Ammon's horn (tissue), 1 donor: ENCODE results near the gene ZCCHC17.
"Not testable (repeated sequence)": the region's sequence is repeated elsewhere in the genome, so short reads cannot be mapped to it uniquely, and the experiment has no call there.

Experiments
- DNase-seq: peaks from one replicate; pipeline ENCODE4 v3.0.0-alpha.2; 2016; ENCODE audit warnings: low spot score

Gene ZCCHC17

GRCh38 chr1:31296486-31297276 is at the start of gene ZCCHC17, which contains the start of gene SNRNP40:
Gene ZCCHC17, plus strand, starts transcription at chr1:31297032. Its CDS starts 13,067 bp downstream, at chr1:31310099.
Gene SNRNP40, minus strand, starts transcription at chr1:31296788. Its CDS starts 37 bp downstream, at chr1:31296751.
- peak; percentile 99 for DNase-seq

DNA sequence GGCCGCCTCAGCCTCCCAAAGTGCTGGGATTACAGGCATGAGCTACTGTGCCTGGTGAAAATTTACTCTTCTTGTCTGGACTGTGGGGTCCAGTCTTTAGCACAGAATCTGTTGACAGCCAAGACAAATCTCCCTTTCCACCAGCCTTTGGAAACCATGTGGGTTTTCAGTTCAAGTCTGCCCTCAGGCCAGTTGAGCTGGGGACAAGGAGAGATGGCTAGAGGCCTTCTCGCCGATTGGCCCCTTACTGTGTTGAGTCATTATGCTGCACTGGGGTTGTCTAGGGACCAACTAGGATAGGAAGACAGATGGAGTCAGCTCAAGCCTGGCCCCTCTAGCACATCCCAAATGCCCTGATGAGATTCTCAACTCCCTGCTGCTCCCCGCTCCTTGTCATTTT is 48.6 kb upstream of the ZCCHC17 start:
- no peak for DNase-seq

GRCh38 chr1:31249854-31250253 is 47.0 kb upstream of the ZCCHC17 start:
- DNase-seq = peak; percentile 40

GRCh38 chr1:31257213-31257612 is 39.6 kb upstream of the ZCCHC17 start:
- no peak for DNase-seq

GRCh38 chr1:31258581-31258980 is 38.3 kb upstream of the ZCCHC17 start:
- DNase-seq = no peak

DNA sequence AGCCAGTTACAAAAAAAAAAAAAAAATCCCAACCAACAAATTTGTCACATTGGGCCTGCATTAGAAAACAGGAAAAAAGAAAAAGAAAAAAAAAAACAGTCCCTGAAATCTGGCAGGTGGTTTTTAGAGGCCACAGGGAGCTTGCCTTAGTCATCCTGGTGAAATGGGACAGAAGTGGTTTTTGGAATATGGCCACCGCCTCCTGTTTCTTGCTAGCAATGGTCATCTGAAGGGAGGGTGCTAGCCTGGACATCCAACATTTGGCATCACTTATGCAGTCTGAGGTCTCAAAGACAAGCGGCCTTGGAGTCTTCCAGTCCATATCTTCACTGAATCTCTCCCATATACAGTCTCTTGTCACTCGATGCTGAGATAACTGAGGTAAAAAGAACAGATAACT is 37.1 kb upstream of the ZCCHC17 start:
- DNase-seq = no peak

- DNase-seq = no peak
Measured at GRCh38 chr1:31261916-31262315, 34.9 kb upstream of the ZCCHC17 start.

DNA sequence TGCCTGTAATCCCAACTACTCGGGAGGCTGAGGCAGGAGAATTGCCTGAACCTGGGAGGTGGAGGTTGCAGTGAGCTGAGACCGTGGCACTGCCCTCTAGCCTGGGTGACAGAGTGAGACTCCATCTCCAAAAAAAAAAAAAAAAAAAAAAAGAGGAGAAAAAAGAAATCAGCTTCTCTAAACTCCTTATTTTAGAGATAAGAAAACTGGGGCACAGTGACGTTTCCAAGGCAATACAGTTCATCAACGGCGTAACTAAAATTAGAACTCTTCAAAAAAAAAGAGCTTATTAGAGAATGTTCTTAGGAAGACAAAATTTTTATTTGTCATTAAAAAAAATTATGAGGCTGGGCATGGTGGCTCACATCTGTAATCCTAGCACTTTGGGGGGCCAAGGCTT is 34.4 kb upstream of the ZCCHC17 start:
- not testable (repeated sequence) for DNase-seq

DNA sequence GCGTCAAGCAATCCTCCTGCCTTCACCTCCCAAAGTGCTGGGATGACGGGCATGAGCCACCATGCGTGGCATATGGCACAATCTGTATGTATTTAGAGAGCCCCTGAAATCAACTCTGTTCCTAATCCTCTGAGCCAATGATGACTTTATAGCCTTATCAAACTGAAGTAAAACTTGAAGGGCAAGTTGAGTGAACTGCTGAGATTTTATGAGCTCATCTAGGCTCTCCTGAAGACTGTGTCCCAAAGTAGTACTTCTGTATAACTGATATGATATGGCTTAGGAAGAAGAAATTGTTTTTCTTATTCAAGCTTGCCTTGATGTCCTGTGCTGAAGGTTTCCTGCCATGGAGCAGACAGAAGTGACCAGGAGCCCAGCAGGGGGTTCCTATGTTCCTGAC is 33.4 kb upstream of the ZCCHC17 start:
- no peak for DNase-seq

DNA sequence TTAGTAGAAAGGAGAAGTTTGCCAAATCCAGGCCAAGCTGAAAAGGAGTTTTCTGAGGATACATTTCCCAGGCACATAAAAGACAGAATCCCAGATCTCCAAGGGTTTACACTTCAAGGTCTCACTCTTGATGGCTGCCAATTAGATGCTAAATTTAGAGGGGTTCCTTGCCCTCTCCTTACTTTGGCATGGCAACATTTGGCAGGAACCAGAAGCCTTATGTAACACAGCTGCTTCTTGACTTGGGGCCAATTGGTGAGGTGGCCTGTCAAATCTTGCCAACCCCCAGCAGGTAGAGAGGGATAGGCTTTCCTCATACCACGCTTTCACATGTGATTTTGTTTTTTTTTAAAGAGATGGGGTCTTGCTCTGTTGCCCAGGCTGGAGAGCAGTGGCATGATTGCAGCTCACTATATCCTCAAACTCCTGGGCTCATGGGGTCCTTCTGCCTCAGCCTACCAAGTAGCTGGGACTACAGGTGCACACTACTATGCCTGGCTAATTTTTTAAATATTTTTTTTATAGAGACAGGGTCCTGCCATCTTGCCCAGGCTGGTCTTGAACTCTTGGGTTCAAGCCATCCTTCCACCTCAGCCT is 31.9 kb upstream of the ZCCHC17 start:
- DNase-seq = no peak

DNA sequence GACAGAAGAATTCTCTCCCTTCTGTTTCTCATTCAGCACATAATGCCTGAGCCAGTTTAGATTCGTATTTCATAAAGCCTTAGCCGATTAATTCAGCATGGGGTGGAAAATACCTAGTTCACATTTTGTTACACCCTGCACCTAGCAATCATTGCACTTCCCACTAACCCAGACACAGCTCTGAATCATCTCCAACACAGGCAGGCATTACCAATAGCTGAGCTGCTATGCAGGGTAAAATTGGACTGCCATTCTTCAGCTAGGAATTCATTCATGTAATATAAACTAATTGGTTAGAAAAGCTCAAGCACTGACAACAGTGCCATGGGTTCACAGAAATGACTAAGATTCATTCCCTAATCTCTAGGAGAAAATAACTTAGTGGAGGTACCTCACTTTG is 30.3 kb upstream of the ZCCHC17 start:
- DNase-seq = peak; percentile 58

- no peak for DNase-seq
Measured at GRCh38 chr1:31272369-31272768, 24.5 kb upstream of the ZCCHC17 start.

- no peak for DNase-seq
Measured at GRCh38 chr1:31273619-31274018, 23.2 kb upstream of the ZCCHC17 start.

DNA sequence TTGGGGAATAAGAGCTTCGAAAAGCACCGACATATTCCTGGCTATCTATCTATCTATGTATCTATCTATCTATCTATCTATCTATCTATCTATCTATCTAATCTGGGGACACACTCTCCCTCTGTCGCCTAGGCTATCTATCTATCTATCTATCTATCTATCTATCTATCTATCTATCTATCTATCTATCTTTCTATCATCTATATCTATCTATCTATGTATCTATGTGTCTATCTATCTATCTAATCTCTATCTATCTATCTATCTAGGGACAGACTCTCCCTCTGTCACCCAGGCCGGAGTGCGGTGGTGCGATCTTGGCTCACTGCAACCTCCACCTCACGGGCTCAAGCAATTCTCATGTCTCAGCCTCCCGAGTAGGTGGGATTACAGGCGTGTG is 14.4 kb upstream of the ZCCHC17 start:
- DNase-seq = not testable (repeated sequence)

DNA sequence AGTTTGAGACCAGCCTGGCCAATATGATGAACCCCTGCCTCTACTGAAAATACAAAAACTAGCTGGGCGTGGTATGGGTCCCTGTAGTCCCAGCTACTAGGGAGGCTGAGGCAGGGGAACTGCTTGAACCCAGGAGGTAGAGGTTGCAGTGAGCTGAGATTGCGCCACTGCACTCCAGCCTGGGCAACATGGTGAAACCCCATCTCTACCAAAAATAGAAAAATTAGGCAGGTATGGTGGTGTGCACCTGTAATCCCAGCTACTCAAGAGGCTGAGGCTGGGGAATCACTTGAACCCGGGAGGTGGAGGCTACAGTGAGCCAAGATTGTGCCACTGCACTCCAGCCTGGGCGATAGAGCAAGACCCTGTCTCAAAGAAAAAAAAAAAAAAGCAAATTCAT is 9.0 kb upstream of the ZCCHC17 start:
- DNase-seq = not testable (repeated sequence)

GRCh38 chr1:31289021-31289420 is 7.8 kb upstream of the ZCCHC17 start:
- DNase-seq = no peak

DNA sequence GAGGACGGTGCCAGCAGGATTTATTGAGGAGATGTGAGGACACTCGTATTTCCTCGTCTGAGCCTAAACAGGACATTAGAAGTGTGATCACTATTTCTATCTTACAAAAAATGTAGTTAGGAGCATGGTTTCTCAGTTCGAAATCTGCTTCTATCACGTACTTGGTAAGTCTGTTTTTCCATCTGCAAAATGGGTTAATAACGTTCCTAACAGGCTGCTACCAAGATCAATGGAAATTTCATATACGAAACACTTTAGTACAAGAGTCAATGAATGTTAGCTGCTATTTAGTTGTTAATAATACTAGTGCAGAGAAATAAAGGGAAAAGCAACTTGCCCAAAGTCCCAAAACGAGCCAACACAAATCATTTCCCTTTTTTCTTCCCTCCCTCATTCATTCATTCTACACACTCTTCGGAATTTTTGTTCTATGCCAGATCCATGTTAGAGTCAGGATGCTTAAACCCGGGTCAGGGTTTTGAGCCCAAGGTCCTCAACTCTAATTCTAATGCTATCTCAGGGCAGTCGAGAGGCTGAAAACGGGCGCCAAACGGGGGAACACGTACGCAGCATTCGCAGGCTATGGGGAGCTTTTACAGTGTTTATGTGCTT is 852 bp upstream of the ZCCHC17 start:
- no peak for DNase-seq

- DNase-seq = peak; percentile 10
Measured at GRCh38 chr1:31297277-31298247, 730 bp downstream of the ZCCHC17 start.

DNA sequence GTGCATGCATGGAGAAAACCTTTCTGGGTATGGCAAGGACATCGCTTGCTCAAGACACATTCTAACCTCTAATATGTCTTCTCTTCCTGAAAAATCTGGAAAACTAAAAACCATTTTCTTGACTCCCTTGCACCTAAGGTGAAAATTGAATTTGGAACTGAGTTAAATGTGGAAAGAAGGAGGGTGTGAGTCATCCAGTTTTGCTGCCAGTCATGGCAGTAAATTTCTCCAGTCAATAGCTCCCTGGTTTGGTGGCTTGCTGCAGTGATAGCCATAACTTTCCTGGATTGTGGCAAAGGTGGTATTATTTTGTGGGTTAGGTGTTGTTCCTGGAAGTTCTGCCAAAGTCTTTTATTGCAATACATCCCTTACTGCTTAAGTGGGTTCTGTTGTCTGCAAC is 2.5 kb downstream of the ZCCHC17 start:
- DNase-seq = peak; percentile 7

DNA sequence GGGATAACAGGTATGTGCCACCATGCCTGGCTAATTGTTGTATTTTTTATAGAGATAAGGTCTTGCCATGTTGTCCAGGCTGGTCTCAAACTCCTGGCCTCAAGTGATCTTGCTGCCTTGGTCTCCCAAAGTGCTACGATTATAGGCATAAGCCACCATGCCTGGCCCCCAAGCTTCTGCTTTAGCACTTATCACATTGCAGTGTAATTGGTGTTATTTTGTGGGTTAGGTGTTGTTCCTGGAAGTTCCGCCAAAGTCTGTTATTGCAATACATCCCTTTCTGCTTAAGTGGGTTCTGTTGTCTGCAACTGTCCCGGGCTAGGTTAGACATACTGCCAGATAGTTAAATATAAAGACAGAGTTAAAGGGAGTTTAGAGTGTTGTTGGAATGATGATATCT is 3.4 kb downstream of the ZCCHC17 start:
- DNase-seq = no peak

GRCh38 chr1:31302709-31303441 is 6.0 kb downstream of the ZCCHC17 start:
- no peak for DNase-seq
